Keratinocyte (primary cell): ENCODE results near the gene RRBP1. TPM values are rescaled to one million over a fixed set of nuclear protein-coding genes. Genes with fewer than 3 reads are reported as not detected.

ENCODE experiments used
- DNase-seq: peaks from one replicate; pipeline ENCODE4 v3.0.0-alpha.2; 2011; ENCODE audit warnings: low read depth, missing footprints, low spot score
- FAIRE-seq: peaks from 2 replicates; lab custom pipeline; 2011; peaks lifted over from hg19 to GRCh38; lab: Jason Lieb, UNC
- H2AFZ ChIP-seq: 2 replicates; pipeline ENCODE4 v1.6.0; 2012; ENCODE audit warnings: low read length, control low read depth, inconsistent platforms; ENCODE audit not compliant: control insufficient read depth
- H3K27ac ChIP-seq: 2 replicates; pipeline ENCODE4 v1.5.1; 2011; ENCODE audit warnings: low read length; ENCODE audit not compliant: control insufficient read depth, insufficient read depth
- H3K27me3 ChIP-seq: 3 replicates; pipeline ENCODE4 v1.6.0; 2011; ENCODE audit warnings: low read length; ENCODE audit not compliant: control insufficient read depth, insufficient read depth; ENCODE audit errors: extremely low read depth
- H3K36me3 ChIP-seq, 2 experiments: 2 replicates in 1 of 2; 3 replicates in 1 of 2; pipeline ENCODE4 v1.5.1; 2011; ENCODE audit warnings: low read length in 2 of 2, mild to moderate bottlenecking in 1 of 2; ENCODE audit not compliant: control insufficient read depth in 2 of 2, insufficient read depth in 2 of 2; ENCODE audit errors: extremely low read depth in 1 of 2
- H3K4me1 ChIP-seq: 3 replicates; pipeline ENCODE4 v1.5.1; 2011; ENCODE audit warnings: low read length; ENCODE audit not compliant: control insufficient read depth, insufficient read depth; ENCODE audit errors: extremely low read depth
- H3K4me2 ChIP-seq: 3 replicates; pipeline ENCODE4 v1.6.0; 2011; ENCODE audit warnings: low read depth, low read length; ENCODE audit not compliant: control insufficient read depth, insufficient read depth; ENCODE audit errors: extremely low read depth
- H3K4me3 ChIP-seq, 3 experiments: fragments of 200-600 bp in 1 of 3; sonication (generic) in 1 of 3; 2 replicates in 2 of 3; 3 replicates in 1 of 3; pipeline ENCODE4 v1.5.1; 2011 to 2016; ENCODE audit warnings: low read length in 3 of 3, mild to moderate bottlenecking in 3 of 3, control low read depth in 2 of 3, inconsistent platforms in 1 of 3, low read depth in 1 of 3, mixed read lengths in 1 of 3, mixed run types in 1 of 3, moderate library complexity in 1 of 3; ENCODE audit not compliant: control insufficient read depth in 2 of 3, insufficient read depth in 2 of 3; ENCODE audit errors: extremely low read depth in 1 of 3
- H3K79me2 ChIP-seq: 2 replicates; pipeline ENCODE4 v1.6.0; 2012; ENCODE audit warnings: low read length; ENCODE audit not compliant: control insufficient read depth, insufficient read depth
- H3K9ac ChIP-seq: 3 replicates; pipeline ENCODE4 v1.6.0; 2011; ENCODE audit warnings: low read length; ENCODE audit not compliant: control insufficient read depth, insufficient read depth; ENCODE audit errors: extremely low read depth
- H3K9me1 ChIP-seq: 3 replicates; pipeline ENCODE4 v1.6.0; 2011; ENCODE audit warnings: low read length; ENCODE audit not compliant: control insufficient read depth, insufficient read depth; ENCODE audit errors: extremely low read depth
- H3K9me3 ChIP-seq: 2 replicates; pipeline ENCODE4 v1.5.1; 2012; ENCODE audit warnings: low read depth, low read length; ENCODE audit not compliant: control insufficient read depth
- H4K20me1 ChIP-seq: 3 replicates; pipeline ENCODE4 v1.6.0; 2011; ENCODE audit warnings: low read length; ENCODE audit not compliant: control insufficient read depth, insufficient read depth; ENCODE audit errors: extremely low read depth
- EZH2 ChIP-seq: IDR thresholded peaks from one replicate; pipeline ENCODE4 v1.6.1; 2012; ENCODE audit warnings: inconsistent platforms, mild to moderate bottlenecking, low read length, moderate library complexity
- dilution Hi-C: fragments of 300-500 bp; cut with MboI; formaldehyde crosslinking; loops from one replicate; pipeline ENCODE4 v1.7.0; 2020; ENCODE audit warnings: low sequenced_read_pairs; ENCODE audit not compliant: extremely low pct_ligation_motif_present
- polyA plus RNA-seq, 5 experiments: library from polyadenylated mRNA; depleted of rRNA in 3 of 5; stranded (reverse) in 3 of 5; stranded (forward) in 1 of 5; unstranded in 1 of 5; fragments of >200 nt; gene quantifications; 1 replicate in 1 of 5; 2 replicates in 3 of 5; 3 replicates in 1 of 5; pipeline versions ENCODE4 v1.2.1 to v1.2.3, GENCODE V29; 2011 to 2012; ENCODE audit warnings: missing spikeins in 2 of 5, low read depth in 1 of 5, low replicate concordance in 1 of 5
- TF ChIP-seq, protein P1 (sequence below), 3 experiments: IDR thresholded peaks in 1 of 3; conservative IDR thresholded peaks in 1 of 3; optimal IDR thresholded peaks in 1 of 3; 2 replicates in 2 of 3; 3 replicates in 1 of 3; pipeline versions ENCODE3 to v1.5.1; 2011; ENCODE audit warnings: low read length in 3 of 3, mild to moderate bottlenecking in 3 of 3, moderate library complexity in 2 of 3, control low read depth in 1 of 3, inconsistent platforms in 1 of 3; ENCODE audit not compliant: insufficient read depth in 2 of 3; ENCODE audit errors: extremely low read depth in 1 of 3

The RRBP1 gene
- polyA plus RNA-seq, 1 donor (not counting 4 experiments of a cell fraction or from before 2014, with no cell fraction given), result 43.9 TPM

- H3K27ac ChIP-seq, result no peak overlapping the region
- DNase-seq (no peak), FAIRE-seq (no peak)
- TF ChIP-seq, protein P1, sequence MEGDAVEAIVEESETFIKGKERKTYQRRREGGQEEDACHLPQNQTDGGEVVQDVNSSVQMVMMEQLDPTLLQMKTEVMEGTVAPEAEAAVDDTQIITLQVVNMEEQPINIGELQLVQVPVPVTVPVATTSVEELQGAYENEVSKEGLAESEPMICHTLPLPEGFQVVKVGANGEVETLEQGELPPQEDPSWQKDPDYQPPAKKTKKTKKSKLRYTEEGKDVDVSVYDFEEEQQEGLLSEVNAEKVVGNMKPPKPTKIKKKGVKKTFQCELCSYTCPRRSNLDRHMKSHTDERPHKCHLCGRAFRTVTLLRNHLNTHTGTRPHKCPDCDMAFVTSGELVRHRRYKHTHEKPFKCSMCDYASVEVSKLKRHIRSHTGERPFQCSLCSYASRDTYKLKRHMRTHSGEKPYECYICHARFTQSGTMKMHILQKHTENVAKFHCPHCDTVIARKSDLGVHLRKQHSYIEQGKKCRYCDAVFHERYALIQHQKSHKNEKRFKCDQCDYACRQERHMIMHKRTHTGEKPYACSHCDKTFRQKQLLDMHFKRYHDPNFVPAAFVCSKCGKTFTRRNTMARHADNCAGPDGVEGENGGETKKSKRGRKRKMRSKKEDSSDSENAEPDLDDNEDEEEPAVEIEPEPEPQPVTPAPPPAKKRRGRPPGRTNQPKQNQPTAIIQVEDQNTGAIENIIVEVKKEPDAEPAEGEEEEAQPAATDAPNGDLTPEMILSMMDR (optimal IDR thresholded peaks at IDR 0.05 in 1 of 3, IDR thresholded peaks at IDR 0.05 in 1 of 3, conservative IDR thresholded peaks at IDR 0.05 in 1 of 3; ENCODE audit: extremely low read depth in 1 of 3, insufficient read depth in 2 of 3, low read length in 3 of 3), result no peak
- no peak for TF ChIP-seq EZH2
- H3K27me3 ChIP-seq, result no peaks in the 10 kb centered on the region
- no peak overlapping the region for H3K9ac ChIP-seq
- H3K9me1 ChIP-seq, result peaks cover 2% of the 10 kb centered on the region
- peaks cover 12% of the 10 kb centered on the region for H4K20me1 ChIP-seq
- H3K4me2 ChIP-seq, result no peak overlapping the region
- no peak overlapping the region for H3K4me3 ChIP-seq
- no peak overlapping the region for H2AFZ ChIP-seq
- dilution Hi-C loops, result no loop called here
- peaks cover 2% of the 10 kb centered on the region for H3K4me1 ChIP-seq
- peaks cover 66% of the 10 kb centered on the region for H3K79me2 ChIP-seq
- no peaks in the 10 kb centered on the region for H3K9me3 ChIP-seq
- H3K36me3 ChIP-seq, result peaks cover 29 to 31% of the 10 kb centered on the region in 2 experiments
Observed at GRCh38 chr20:17658648-17658993, 23.4 kb downstream of the RRBP1 start.

GRCh38 chr20:17657898-17658647, 24.0 kb downstream of the RRBP1 start:
- Histone ChIP-seq H3K36me3 (peaks cover 29 to 31% of the 10 kb centered on the region in 2 experiments), H3K9ac (no peak overlapping the region), H3K4me2 (no peak overlapping the region), H3K9me1 (peaks cover 2% of the 10 kb centered on the region), H3K4me3 (no peak overlapping the region), H3K79me2 (peaks cover 64% of the 10 kb centered on the region), H2AFZ (no peak overlapping the region), H3K27me3 (no peaks in the 10 kb centered on the region), H4K20me1 (peaks cover 12% of the 10 kb centered on the region), H3K9me3 (no peaks in the 10 kb centered on the region), H3K4me1 (peaks cover 2% of the 10 kb centered on the region), H3K27ac (no peak overlapping the region)
- no peak for TF ChIP-seq EZH2
- TF ChIP-seq, protein P1 (optimal IDR thresholded peaks at IDR 0.05 in 1 of 3, IDR thresholded peaks at IDR 0.05 in 1 of 3, conservative IDR thresholded peaks at IDR 0.05 in 1 of 3; ENCODE audit: extremely low read depth in 1 of 3, insufficient read depth in 2 of 3, low read length in 3 of 3), result no peak
- no peak for DNase-seq
- dilution Hi-C loops, result no loop called here
- no peak for FAIRE-seq
